Ovary (tissue), 9 donors: ENCODE measurements around the gene TNFRSF25. TPM values are rescaled to one million over a fixed set of nuclear protein-coding genes. Genes with fewer than 3 reads are reported as not detected.

ENCODE experiments used
- DNase-seq, 5 donors: peaks; one replicate each; pipeline ENCODE4 v3.0.0-alpha.2; 2019 to 2020
- H3K27ac ChIP-seq, 2 donors: fragments of 200-600 bp; one replicate each; pipeline versions ENCODE4 v1.5.1 to v1.8.0; 2019 to 2022
- H3K27me3 ChIP-seq: fragments of 200-600 bp; one replicate; pipeline ENCODE4 v1.8.0; 2022
- H3K36me3 ChIP-seq: fragments of 200-600 bp; sonication (generic); one replicate; pipeline ENCODE4 v1.5.1; 2019
- H3K4me1 ChIP-seq: one replicate; pipeline ENCODE4 v1.8.1; 2013; ENCODE audit warnings: mild to moderate bottlenecking, moderate library complexity; ENCODE audit not compliant: insufficient read depth
- H3K4me3 ChIP-seq: fragments of 200-600 bp; sonication (generic); one replicate; pipeline ENCODE4 v1.5.1; 2017
- H3K9me3 ChIP-seq, 2 donors: fragments of 200-600 bp in 1 of 2; sonication (generic) in 1 of 2; one replicate each; pipeline versions ENCODE4 v1.5.1 to v1.8.1; 2013 to 2019; ENCODE audit warnings: mild to moderate bottlenecking in 1 of 2, moderate library complexity in 1 of 2
- EP300 ChIP-seq: sonication (generic); formaldehyde crosslinking; IDR thresholded peaks from one replicate; pipeline ENCODE4 v1.6.1; 2017; ENCODE audit warnings: antibody characterized with exemption
- POLR2A ChIP-seq: fragments of 450-650 bp; IDR thresholded peaks from one replicate; pipeline ENCODE4 v1.6.1; 2017; ENCODE audit warnings: antibody characterized with exemption, mild to moderate bottlenecking, moderate library complexity
- WGBS, 3 donors: extraction: QIAGEN DNeasy Blood & Tissue Kit in 1 of 3; methylation state at CpG; one replicate each; pipeline versions ENCODE4 v1.1.5 to v1.1.7; 2013 to 2017; 5-methylcytosine and 5-hydroxymethylcytosine counted together
- intact Hi-C, 4 donors: fragments of 100-400 bp; cut with DNase I; formaldehyde crosslinking; loops; one replicate each; pipeline versions ENCODE4 v1.11.0 to v1.15.1; 2022 to 2023
- polyA plus RNA-seq, 2 donors: library from polyadenylated mRNA; stranded (reverse); fragments of 200-250 nt in 1 of 2; fragments of 350-450 nt in 1 of 2; fragmentation: Illumina TruSeq in 1 of 2; extraction: RNeasy Lipid Tissue Mini Kit (QIAGEN cat#74804) in 1 of 2; gene quantifications; one replicate each; pipeline ENCODE4 v1.2.3, GENCODE V29; 2013 to 2014
- total RNA-seq, 7 donors: library from RNA; depleted of rRNA in 2 of 7; stranded (reverse); fragments of >200 nt in 2 of 7; fragmentation: NEBNext Ultra II Directional in 3 of 7; extraction: Animal tissue kit (Norgen Biotek cat#: 25700) in 3 of 7; gene quantifications; one replicate each; pipeline versions ENCODE4 v1.1.0 to v1.2.4, GENCODE V29; 2016 to 2023
- TF ChIP-seq, protein P1 (sequence below), 3 donors: fragments of 450-650 bp in 2 of 3; fragments of 200-600 bp in 1 of 3; IDR thresholded peaks; one replicate each; pipeline versions ENCODE4 v1.5.1 to v1.8.0; 2016 to 2022; ENCODE audit warnings: antibody characterized with exemption in 3 of 3, mild to moderate bottlenecking in 1 of 3
- donor health status: DM: no; HTN: no; CAD: no; lungs with moderate emphysema.
- donor health status: DM: no; HTN: no; CAD: no.
- donor health status: Bipolar disorder and iron deficiency.
- donor health status: DM: yes; HTN: yes; CAD: no.
- donor health status: DM: no; HTN: no; CAD: no.
- donor health status: DM: yes; HTN: yes; CAD: no.

TNFRSF25 gene
- total and polyA plus RNA-seq, 9 donors: 1.7 to 13.1 (median 7.7) TPM

DNA sequence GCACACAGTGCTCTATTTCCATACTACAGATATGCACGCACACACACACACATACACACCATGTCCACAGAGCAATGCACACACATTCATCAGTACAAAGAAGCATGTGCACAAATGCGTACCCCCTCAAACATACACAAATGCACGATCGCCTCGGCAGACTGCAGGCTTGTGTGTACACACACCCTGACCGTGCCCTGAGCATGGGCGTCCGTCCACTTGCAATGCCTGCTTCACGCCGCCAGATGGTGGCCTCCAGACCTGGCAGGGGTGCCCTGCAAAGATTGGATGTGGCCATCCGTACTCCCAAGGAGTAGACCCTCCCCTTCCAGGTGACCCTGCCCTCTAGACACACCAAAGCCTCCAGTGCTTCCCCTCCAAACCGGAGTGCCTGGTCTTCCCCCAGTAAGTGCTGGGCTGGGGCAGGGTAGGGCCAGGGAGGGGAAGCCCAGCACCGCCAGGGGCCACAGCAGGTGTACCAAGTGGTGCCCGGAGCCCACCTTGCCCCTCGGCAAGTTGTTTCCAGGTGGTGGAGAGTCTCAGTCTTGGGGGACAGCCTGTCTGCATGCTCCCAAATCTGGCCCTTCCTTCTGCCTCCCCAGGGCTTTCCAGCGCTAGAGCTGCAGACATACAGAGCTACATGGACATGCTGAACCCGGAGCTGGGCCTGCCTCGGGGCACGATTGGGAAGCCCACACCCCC is 20.8 kb downstream of the TNFRSF25 start:
- H3K27ac ChIP-seq: no peak overlapping the region
- peaks cover under 1% of the 10 kb centered on the region for H3K4me1 ChIP-seq
- H3K9me3 ChIP-seq: no peaks in the 10 kb centered on the region
- WGBS, 3 donors: 49 to 64% (median 51%) methylated on average over 19 of the region's 19 CpGs
- TF ChIP-seq EP300 (no peak), POLR2A (no peak)
- TF ChIP-seq, protein P1, sequence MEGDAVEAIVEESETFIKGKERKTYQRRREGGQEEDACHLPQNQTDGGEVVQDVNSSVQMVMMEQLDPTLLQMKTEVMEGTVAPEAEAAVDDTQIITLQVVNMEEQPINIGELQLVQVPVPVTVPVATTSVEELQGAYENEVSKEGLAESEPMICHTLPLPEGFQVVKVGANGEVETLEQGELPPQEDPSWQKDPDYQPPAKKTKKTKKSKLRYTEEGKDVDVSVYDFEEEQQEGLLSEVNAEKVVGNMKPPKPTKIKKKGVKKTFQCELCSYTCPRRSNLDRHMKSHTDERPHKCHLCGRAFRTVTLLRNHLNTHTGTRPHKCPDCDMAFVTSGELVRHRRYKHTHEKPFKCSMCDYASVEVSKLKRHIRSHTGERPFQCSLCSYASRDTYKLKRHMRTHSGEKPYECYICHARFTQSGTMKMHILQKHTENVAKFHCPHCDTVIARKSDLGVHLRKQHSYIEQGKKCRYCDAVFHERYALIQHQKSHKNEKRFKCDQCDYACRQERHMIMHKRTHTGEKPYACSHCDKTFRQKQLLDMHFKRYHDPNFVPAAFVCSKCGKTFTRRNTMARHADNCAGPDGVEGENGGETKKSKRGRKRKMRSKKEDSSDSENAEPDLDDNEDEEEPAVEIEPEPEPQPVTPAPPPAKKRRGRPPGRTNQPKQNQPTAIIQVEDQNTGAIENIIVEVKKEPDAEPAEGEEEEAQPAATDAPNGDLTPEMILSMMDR (IDR thresholded peaks at IDR 0.05): no peak
- no peak for DNase-seq
- intact Hi-C loops: no loop called here
- no peaks in the 10 kb centered on the region for H3K27me3 ChIP-seq
- H3K36me3 ChIP-seq: no peaks in the 10 kb centered on the region
- H3K4me3 ChIP-seq: no peak overlapping the region

DNA sequence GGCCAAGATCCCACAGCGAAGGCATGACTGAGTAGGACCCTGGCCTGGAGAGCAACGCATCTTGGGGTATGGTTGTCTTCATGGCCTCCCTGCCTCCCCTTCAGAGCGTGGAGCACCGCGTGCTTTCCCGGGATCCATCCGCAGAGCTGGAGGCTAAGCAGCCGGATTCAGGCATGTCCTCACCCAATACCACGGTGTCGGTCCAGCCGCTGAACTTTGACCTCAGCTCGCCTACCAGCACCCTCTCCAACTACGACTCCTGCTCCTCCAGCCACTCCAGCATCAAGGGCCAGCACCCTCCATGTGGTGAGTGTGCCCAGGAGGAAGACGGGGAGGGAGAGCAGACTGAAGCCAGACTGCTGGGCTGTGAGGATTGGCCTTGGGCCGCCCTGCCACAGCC is 21.6 kb downstream of the TNFRSF25 start:
- Histone ChIP-seq H3K36me3 (no peaks in the 10 kb centered on the region), H3K4me3 (no peak overlapping the region), H3K4me1 (peaks cover 1% of the 10 kb centered on the region), H3K27ac (no peak overlapping the region), H3K9me3 (no peaks in the 10 kb centered on the region), H3K27me3 (no peaks in the 10 kb centered on the region)
- 77 to 84% (median 81%) methylated on average over 6 to 15 of the region's 15 CpGs for WGBS, 3 donors
- no peak for DNase-seq
- intact Hi-C loops: no loop called here
- no peak for TF ChIP-seq EP300
- TF ChIP-seq POLR2A: no peak
- TF ChIP-seq, protein P1 (IDR thresholded peaks at IDR 0.05): no peak

DNA sequence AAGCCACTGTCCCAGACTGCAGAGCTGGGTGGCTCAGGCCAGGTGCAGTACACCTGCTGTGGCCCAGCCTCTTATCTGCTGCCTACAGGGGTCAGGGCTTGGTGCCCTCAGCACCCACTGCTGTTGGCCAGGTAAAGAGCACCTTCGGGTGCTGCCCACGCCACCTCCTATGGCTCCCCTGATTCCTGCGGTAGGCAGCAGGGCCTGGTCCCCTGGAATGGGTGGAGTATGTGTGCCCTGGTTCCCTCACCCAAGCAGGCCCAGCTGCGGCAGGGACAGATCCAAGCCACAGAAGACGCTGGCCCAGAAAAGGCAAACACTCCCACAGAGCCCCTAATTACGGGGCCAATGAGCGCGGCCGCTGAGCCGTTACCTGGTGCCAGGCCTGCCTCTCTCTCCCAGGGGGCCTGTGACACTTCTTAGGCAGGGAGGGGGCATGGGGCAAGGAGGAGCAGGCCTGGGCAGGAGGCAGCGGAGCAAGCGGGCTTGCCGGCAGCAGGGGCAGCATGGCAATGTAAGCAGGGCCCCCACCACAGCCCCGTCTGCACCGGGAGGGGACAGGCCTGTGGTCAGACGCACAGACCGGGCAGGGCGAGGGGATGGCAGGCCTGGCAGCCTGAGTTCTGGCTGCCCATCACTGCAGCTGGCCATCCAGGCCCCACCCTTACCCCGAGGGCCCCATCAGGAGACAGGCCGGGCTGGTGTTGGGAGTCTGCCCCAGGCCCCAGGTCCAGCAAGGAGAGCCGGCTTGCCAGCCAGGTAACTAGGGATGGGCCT is 22.4 kb downstream of the TNFRSF25 start:
- no peak for DNase-seq
- H3K9me3 ChIP-seq: no peaks in the 10 kb centered on the region
- peaks cover 1% of the 10 kb centered on the region for H3K4me1 ChIP-seq
- TF ChIP-seq EP300 (no peak), POLR2A (no peak)
- TF ChIP-seq, protein P1 (IDR thresholded peaks at IDR 0.05): no peak
- intact Hi-C loops: no loop called here
- no peak overlapping the region for H3K4me3 ChIP-seq
- no peaks in the 10 kb centered on the region for H3K27me3 ChIP-seq
- 76 to 81% (median 81%) methylated on average over 19 to 21 of the region's 21 CpGs for WGBS, 3 donors
- H3K36me3 ChIP-seq: no peaks in the 10 kb centered on the region
- H3K27ac ChIP-seq: no peak overlapping the region

DNA sequence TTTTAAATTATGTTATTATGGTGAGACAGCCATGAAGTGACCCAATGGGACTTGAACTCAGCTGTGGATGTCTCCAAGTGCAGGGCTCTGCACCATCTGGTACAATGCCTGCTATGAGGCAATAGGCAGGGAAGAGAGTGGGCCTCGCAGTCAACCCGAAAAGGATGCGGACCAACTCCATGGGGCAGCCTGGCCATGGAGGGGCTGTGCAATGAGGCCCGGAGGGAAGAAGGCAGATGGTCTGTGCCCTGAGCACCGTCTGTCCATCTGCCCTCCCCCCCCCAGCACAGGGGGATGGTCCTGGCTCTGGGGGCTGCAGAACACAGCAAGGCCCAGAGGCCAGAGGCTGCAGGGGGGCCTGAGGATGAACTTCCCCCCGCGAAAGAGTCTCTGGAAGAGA is 24.4 kb downstream of the TNFRSF25 start:
- Histone ChIP-seq H3K4me3 (no peak overlapping the region), H3K4me1 (peaks cover 1% of the 10 kb centered on the region), H3K27me3 (no peaks in the 10 kb centered on the region), H3K27ac (no peak overlapping the region), H3K9me3 (no peaks in the 10 kb centered on the region), H3K36me3 (no peaks in the 10 kb centered on the region)
- intact Hi-C loops: no loop called here
- WGBS, 3 donors: 72 to 83% (median 83%) methylated on average over 7 of the region's 7 CpGs
- TF ChIP-seq, protein P1 (IDR thresholded peaks at IDR 0.05): no peak
- TF ChIP-seq EP300: no peak
- no peak for TF ChIP-seq POLR2A
- DNase-seq: no peak
